COLO829 (cell line): Measurements from ENCODE around the gene IL1A.

ENCODE experiments used
- DNase-seq: peaks from one replicate; pipeline ENCODE4 v3.0.0; 2012; ENCODE audit warnings: low spot score

Gene IL1A

GRCh38 chr2:112792419-112792818 lies 8.1 kb upstream of the IL1A start:
- no peak for DNase-seq

- DNase-seq = no peak
These were observed 7.5 kb upstream of the IL1A start for GRCh38 chr2:112791693-112792230.

GRCh38 chr2:112791019-112791418 lies 6.7 kb upstream of the IL1A start:
- DNase-seq = no peak

GRCh38 chr2:112790305-112790704 lies 6.0 kb upstream of the IL1A start:
- DNase-seq = no peak

- no peak for DNase-seq
These were observed 4.9 kb upstream of the IL1A start for GRCh38 chr2:112789186-112789585.

GRCh38 chr2:112788653-112789052 lies 4.4 kb upstream of the IL1A start:
- no peak for DNase-seq

- no peak for DNase-seq
These were observed 3.6 kb upstream of the IL1A start for GRCh38 chr2:112787729-112788393.

GRCh38 chr2:112787294-112787693 lies 3.0 kb upstream of the IL1A start:
- no peak for DNase-seq

- DNase-seq = no peak
These were observed 1.0 kb downstream of the IL1A start for GRCh38 chr2:112783187-112783714.

GRCh38 chr2:112782234-112782799 lies 2.0 kb downstream of the IL1A start:
- no peak for DNase-seq

- DNase-seq = no peak
These were observed 4.7 kb downstream of the IL1A start for GRCh38 chr2:112779598-112779997.

GRCh38 chr2:112777036-112777435 lies 7.3 kb downstream of the IL1A start:
- DNase-seq = peak; percentile 59

- no peak for DNase-seq
These were observed 8.2 kb downstream of the IL1A start for GRCh38 chr2:112776113-112776512.

- no peak for DNase-seq
These were observed 9.6 kb downstream of the IL1A start for GRCh38 chr2:112774536-112775285.

- DNase-seq = no peak
These were observed 10.7 kb downstream of the IL1A start for GRCh38 chr2:112773556-112773955.

- DNase-seq = no peak
These were observed 11.3 kb downstream of the IL1A start for GRCh38 chr2:112772911-112773475.

GRCh38 chr2:112772322-112772721 lies 12.0 kb downstream of the IL1A start:
- no peak for DNase-seq

- DNase-seq = no peak
These were observed 15.9 kb downstream of the IL1A start for GRCh38 chr2:112768432-112768831.

- no peak for DNase-seq
These were observed 16.5 kb downstream of the IL1A start for GRCh38 chr2:112767693-112768330.

GRCh38 chr2:112765251-112765650 lies 19.0 kb downstream of the IL1A start:
- DNase-seq = no peak

- DNase-seq = peak; percentile 98
These were observed 19.9 kb downstream of the IL1A start, which contains the start of gene CKAP2L for GRCh38 chr2:112764071-112765044. Gene CKAP2L (minus strand): TSS chr2:112764609. CDS start chr2:112764598, 11 bp downstream.
